Uterus (tissue), 4 donors: ENCODE measurements around the gene NDUFS5. TPM values are rescaled to one million over a fixed set of nuclear protein-coding genes. Genes with fewer than 3 reads are reported as not detected.

Experiments
- DNase-seq, 2 donors: peaks; one replicate each; pipeline ENCODE4 v3.0.0-alpha.2; 2019 to 2020
- H3K27ac ChIP-seq, 2 donors: fragments of 200-600 bp; sonication (generic); 1 replicate in 1 of 2; 2 replicates in 1 of 2; pipeline ENCODE4 v1.5.1; 2016 to 2018
- H3K27me3 ChIP-seq, 2 donors: fragments of 200-600 bp; sonication (generic); one replicate each; pipeline ENCODE4 v1.5.1; 2018 to 2019; ENCODE audit warnings: control low read depth in 1 of 2
- H3K36me3 ChIP-seq, 2 donors: fragments of 200-600 bp; sonication (generic); one replicate each; pipeline ENCODE4 v1.5.1; 2019; ENCODE audit warnings: control low read depth in 1 of 2
- H3K4me1 ChIP-seq, 2 donors: fragments of 200-600 bp; sonication (generic); one replicate each; pipeline ENCODE4 v1.5.1; 2018 to 2019; ENCODE audit warnings: control low read depth in 1 of 2
- H3K4me3 ChIP-seq, 2 donors: fragments of 200-600 bp; sonication (generic); 1 replicate in 1 of 2; 2 replicates in 1 of 2; pipeline ENCODE4 v1.5.1; 2018 to 2019; ENCODE audit warnings: mild to moderate bottlenecking in 1 of 2
- H3K9me3 ChIP-seq, 2 donors: fragments of 200-600 bp; sonication (generic); one replicate each; pipeline ENCODE4 v1.5.1; 2019; ENCODE audit warnings: control low read depth in 1 of 2
- POLR2A ChIP-seq, 2 donors: fragments of 450-650 bp; IDR thresholded peaks; one replicate each; pipeline ENCODE4 v1.6.1; 2016; ENCODE audit warnings: antibody characterized with exemption in 2 of 2, mild to moderate bottlenecking in 1 of 2, moderate library complexity in 1 of 2
- intact Hi-C: fragments of 100-400 bp; cut with DNase I; formaldehyde crosslinking; loops from one replicate; pipeline ENCODE4 v1.15.1; 2023; ENCODE audit warnings: low total_unique reads
- total RNA-seq, 4 donors: library from RNA; depleted of rRNA in 3 of 4; stranded (reverse); fragments of >200 nt in 3 of 4; gene quantifications; one replicate each; pipeline versions ENCODE4 v1.1.0 to v1.2.4, GENCODE V29; 2014 to 2023
- TF ChIP-seq, protein P1 (sequence below), 4 experiments: fragments of 200-600 bp in 2 of 4; fragments of 450-650 bp in 2 of 4; sonication (generic) in 2 of 4; IDR thresholded peaks; one replicate each; pipeline ENCODE4 v1.5.1; 2016 to 2019; ENCODE audit warnings: antibody characterized with exemption in 4 of 4, mild to moderate bottlenecking in 2 of 4, moderate library complexity in 1 of 4
- donor health status: DM: yes; HTN: yes; CAD: no.

NDUFS5 gene
- total RNA-seq, 4 donors from 2014 or later: 122 to 659 (median 361) TPM

DNA sequence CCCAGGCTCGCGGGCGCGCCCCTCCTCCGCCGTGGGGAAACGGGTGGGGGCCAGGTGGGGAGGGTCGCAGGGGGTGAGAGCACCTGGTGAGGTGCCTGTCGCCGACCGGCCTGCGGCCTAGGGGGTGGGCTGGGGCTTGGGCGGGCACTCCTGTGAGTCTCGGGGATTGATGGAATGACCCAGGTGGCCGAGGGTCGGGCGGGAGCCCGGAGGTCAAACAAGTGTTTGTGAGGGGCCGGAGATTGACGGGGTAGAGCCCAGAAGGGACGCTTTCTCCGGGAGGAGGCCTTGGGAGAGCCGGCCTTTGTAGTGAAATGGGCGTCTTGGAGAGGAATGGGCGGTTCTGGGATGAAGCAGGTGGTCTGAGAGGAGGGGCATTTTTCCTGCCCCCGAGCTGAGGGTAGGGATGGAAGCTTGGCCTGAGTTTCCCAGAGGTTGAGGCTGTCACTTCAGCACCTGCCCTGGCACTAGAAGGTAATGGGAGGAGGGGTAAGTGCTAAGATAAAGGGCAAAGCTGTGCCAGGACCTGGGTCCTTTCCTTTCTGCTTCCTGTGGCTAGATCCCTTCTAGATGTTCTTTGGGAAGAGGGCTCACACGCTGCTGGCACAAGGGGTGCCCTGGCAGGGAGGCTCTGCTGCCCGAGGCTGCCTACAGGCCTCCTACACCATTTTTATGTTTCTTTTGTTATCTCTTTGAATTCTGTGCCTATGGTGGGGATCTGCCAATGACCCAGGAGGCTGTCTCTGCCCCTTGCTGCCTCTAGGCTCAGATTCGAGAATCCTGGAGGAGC, 56.1 kb downstream of the NDUFS5 start:
- Histone ChIP-seq H3K36me3 (no peaks in the 10 kb centered on the region), H3K27ac (peak overlapping the region; percentile 8 to 43), H3K4me1 (peaks cover 0 to 5% of the 10 kb centered on the region in 2 donors), H3K9me3 (no peaks in the 10 kb centered on the region), H3K4me3 (peak overlapping the region; percentile 24 to 67), H3K27me3 (no peaks in the 10 kb centered on the region)
- intact Hi-C loops: no loop called here
- TF ChIP-seq, protein P1, sequence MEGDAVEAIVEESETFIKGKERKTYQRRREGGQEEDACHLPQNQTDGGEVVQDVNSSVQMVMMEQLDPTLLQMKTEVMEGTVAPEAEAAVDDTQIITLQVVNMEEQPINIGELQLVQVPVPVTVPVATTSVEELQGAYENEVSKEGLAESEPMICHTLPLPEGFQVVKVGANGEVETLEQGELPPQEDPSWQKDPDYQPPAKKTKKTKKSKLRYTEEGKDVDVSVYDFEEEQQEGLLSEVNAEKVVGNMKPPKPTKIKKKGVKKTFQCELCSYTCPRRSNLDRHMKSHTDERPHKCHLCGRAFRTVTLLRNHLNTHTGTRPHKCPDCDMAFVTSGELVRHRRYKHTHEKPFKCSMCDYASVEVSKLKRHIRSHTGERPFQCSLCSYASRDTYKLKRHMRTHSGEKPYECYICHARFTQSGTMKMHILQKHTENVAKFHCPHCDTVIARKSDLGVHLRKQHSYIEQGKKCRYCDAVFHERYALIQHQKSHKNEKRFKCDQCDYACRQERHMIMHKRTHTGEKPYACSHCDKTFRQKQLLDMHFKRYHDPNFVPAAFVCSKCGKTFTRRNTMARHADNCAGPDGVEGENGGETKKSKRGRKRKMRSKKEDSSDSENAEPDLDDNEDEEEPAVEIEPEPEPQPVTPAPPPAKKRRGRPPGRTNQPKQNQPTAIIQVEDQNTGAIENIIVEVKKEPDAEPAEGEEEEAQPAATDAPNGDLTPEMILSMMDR (IDR thresholded peaks at IDR 0.05): no peak
- TF ChIP-seq POLR2A (IDR thresholded peaks at IDR 0.05): no peak
- no peak for DNase-seq

DNA sequence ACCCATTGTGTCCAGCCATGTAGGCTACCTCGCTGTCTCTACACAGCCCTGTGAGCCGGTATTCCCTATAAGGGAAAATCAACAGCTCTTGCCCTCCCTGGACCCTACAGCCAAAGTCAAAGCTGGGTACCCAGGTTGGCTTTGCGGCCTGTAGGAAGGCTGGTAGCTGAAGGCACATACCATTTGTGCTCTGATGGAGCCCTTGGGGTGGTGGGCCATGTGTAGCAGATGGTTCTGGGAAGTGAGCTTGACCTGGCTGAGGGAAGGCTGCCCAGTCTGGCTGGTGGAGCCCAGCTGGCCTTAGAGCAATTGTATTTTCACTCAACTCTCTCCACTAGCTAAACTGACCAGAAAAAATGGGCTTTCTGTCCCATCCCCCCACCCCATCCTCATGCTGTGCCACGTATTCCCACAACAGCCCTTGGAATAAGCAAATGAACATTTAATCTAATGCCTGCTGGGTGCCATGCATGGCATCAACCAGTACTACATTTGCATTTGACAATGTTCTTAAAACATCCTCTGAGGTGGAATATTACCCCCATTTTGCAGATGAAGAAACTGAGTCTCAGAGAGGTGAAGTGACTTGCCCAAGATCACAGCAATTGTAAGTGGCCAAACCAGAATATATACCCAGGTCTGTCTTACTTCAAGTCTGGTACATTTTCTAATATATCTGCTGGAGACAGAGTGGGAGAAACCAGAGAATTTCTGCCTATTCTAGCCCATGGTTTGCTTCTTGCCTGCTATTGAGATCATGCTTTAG, 56.8 kb downstream of the NDUFS5 start:
- TF ChIP-seq POLR2A (IDR thresholded peaks at IDR 0.05): no peak
- TF ChIP-seq, protein P1 (IDR thresholded peaks at IDR 0.05): no peak
- no peaks in the 10 kb centered on the region for H3K36me3 ChIP-seq
- no peak overlapping the region for H3K27ac ChIP-seq
- H3K4me1 ChIP-seq: peaks cover 0 to 5% of the 10 kb centered on the region in 2 donors
- intact Hi-C loops: no loop called here
- DNase-seq: no peak
- H3K4me3 ChIP-seq: no peak overlapping the region
- H3K27me3 ChIP-seq: no peaks in the 10 kb centered on the region
- no peaks in the 10 kb centered on the region for H3K9me3 ChIP-seq

DNA sequence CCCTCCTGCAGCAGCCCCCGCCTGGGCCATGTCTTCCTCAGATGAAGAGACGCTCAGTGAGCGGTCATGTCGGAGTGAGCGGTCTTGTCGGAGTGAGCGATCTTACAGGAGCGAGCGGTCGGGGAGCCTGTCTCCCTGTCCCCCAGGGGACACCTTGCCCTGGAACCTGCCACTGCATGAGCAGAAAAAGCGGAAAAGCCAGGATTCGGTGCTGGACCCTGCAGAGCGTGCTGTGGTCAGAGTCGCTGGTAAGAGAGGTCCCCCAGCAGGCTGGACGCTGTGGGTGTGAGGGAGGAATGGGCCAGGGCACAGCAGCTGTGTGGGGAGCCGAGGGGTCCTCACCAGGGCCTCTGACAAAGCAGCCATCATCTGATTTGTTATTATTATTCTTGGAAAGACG, 58.0 kb downstream of the NDUFS5 start:
- no peak for DNase-seq
- H3K27me3 ChIP-seq: no peaks in the 10 kb centered on the region
- H3K9me3 ChIP-seq: no peaks in the 10 kb centered on the region
- no peak overlapping the region for H3K27ac ChIP-seq
- H3K4me1 ChIP-seq: peaks cover 0 to 5% of the 10 kb centered on the region in 2 donors
- no peak for TF ChIP-seq POLR2A (IDR thresholded peaks at IDR 0.05)
- TF ChIP-seq, protein P1 (IDR thresholded peaks at IDR 0.05): no peak
- no peak overlapping the region for H3K4me3 ChIP-seq
- no peaks in the 10 kb centered on the region for H3K36me3 ChIP-seq
- intact Hi-C loops: no loop called here

Other genes starting within 250 kb of the NDUFS5 start
- 10 to 100 TPM in 3 of 4 donors, 1 to 10 TPM in 1; 7.2 to 29.5 (median 20.4) TPM for gene RRAGC, start 166.6 kb upstream of the NDUFS5 start, total RNA-seq
- gene MYCBP, start 153.0 kb upstream of the NDUFS5 start, total RNA-seq: 10 to 100 TPM; 10.7 to 38.7 (median 17.7) TPM
- not detected for gene GJA9, start 144.8 kb upstream of the NDUFS5 start, total RNA-seq
- gene RHBDL2, start 84.5 kb upstream of the NDUFS5 start, total RNA-seq: 1 to 10 TPM in 1 of 4 donors, not detected in 3; 1.2 TPM
- 10 to 100 TPM; 17.4 to 71.8 (median 53.4) TPM for gene AKIRIN1, start 35.1 kb upstream of the NDUFS5 start, total RNA-seq
- 100 to 1,000 TPM; 210 to 602 (median 573) TPM for gene MACF1, start 178.3 kb downstream of the NDUFS5 start, total RNA-seq